ENCODE results near the gene THADA.

THADA gene

DNA sequence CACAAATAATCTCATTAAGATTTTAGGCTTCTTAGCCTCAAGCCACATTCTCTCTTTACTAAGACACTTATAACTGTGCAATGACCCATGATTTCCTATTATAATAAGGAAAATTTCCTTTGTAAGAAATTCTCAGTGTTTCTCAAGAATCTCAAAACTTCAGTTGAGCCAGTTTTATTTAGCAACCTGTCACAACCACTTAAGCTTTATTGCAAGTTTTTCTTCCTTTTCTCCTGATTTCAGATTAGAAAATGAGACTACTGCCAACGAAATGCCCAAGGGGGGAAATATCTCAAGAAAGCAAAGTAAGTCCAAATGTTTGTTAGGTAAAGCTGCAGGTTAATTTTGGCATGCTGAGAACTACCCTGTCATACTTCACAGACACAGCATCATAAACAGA lies 178.5 kb downstream of the THADA start:
- DNase-seq (ENCODE audit: insufficient read length, low spot score), result no peak
- FAIRE-seq, result no peak
- TF ChIP-seq CTCF (IDR thresholded peaks at IDR 0.05; ENCODE audit: insufficient read depth, missing control alignments), result no peak

- DNase-seq (ENCODE audit: insufficient read length, low spot score), result no peak
- no peak for FAIRE-seq
- TF ChIP-seq CTCF (IDR thresholded peaks at IDR 0.05; ENCODE audit: insufficient read depth, missing control alignments), result no peak
These were observed 180.2 kb downstream of the THADA start for GRCh38 chr2:43415592-43415991.

DNA sequence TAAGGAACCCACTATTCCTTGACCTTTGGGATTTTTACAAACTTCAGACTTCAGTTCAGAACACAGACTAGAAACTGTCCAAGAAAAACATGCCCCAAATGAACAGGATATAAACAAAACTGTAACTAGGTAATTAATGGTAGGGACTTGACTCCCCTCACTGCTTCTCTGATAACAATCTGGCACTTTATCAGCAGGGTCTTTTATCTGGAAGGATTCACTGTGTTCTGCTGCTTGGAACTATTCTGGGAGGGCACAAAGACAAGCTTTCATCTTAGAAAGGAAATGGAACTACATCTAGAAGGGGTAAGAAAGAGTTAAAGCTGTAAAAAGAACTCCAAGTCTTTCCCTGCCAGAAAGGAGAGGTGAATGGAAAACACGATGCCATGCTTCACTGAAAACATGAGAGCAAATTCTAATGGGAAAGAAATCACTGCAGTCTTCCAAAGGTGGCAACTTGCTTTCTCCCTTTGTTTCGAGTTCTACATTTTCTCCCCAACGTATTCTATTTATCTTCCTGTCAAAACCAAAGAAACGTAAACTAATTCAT lies 181.2 kb downstream of the THADA start:
- TF ChIP-seq CTCF (IDR thresholded peaks at IDR 0.05; ENCODE audit: insufficient read depth, missing control alignments), result no peak
- FAIRE-seq (no peak), DNase-seq (ENCODE audit: insufficient read length, low spot score) (no peak)

- FAIRE-seq (no peak), DNase-seq (ENCODE audit: insufficient read length, low spot score) (no peak)
- no peak for TF ChIP-seq CTCF (IDR thresholded peaks at IDR 0.05; ENCODE audit: insufficient read depth, missing control alignments)
These were observed 181.8 kb downstream of the THADA start for GRCh38 chr2:43414033-43414432.

DNA sequence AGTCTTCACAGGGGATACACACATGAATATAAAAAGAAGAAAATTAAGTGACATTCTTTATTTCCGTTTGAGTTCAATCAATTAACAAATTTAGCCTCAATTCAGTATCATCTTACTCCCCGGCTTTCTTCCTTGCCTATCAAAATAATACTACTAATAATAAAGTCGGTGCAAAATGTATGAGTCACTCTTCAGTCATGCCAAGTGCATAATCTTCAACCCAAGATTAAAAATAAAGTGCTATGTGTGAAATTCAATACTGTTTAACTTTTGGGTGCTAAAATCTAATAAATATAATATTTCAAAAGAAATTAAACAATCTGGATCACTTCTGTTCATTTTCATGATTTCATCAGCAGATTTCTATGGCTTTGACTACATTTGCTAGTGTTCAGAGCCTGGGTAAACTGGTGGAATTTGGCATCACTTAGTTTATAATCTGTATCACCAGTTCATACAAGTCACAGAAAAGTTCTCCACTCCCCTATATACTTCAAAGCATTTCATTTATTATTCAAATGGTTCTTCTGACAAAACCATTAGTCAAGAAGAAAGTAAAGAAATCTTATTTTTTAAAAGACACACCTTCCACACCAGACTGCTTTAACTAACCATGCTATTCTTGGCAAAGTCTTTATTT lies 183.6 kb downstream of the THADA start:
- TF ChIP-seq CTCF (IDR thresholded peaks at IDR 0.05; ENCODE audit: insufficient read depth, missing control alignments), result no peak
- DNase-seq (ENCODE audit: insufficient read length, low spot score), result no peak
- no peak for FAIRE-seq

GRCh38 chr2:43410055-43410604 lies 185.7 kb downstream of the THADA start:
- DNase-seq (ENCODE audit: insufficient read length, low spot score), result no peak
- no peak for TF ChIP-seq CTCF (IDR thresholded peaks at IDR 0.05; ENCODE audit: insufficient read depth, missing control alignments)
- FAIRE-seq, result peak; percentile 46

Data from D721Med (cell line).